OCI-LY7 (cell line): ENCODE measurements around the gene C1orf74. TPM values are rescaled to one million over a fixed set of nuclear protein-coding genes. Genes with fewer than 3 reads are reported as not detected.

Experiments used
- BruUV-seq: library from RNA; stranded (reverse); fragments of 400-500 nt; replicated peaks from 2 replicates; lab custom pipeline; 2021; lab: Mats Ljungman, UMichigan
- CTCF ChIA-PET: fragments of 300-600 bp; sonication (Branson Sonifier 250); formaldehyde crosslinking; loops from one replicate; lab custom pipeline; 2022; ENCODE audit warnings: antibody characterized with exemption; ENCODE audit not compliant: unreplicated experiment; lab: Charles Lee
- POLR2A ChIA-PET: fragments of 300-600 bp; sonication (Branson Sonifier 250); formaldehyde crosslinking; loops from one replicate; lab custom pipeline; 2022; ENCODE audit warnings: antibody characterized with exemption; lab: Charles Lee
- DNase-seq: peaks from one replicate; pipeline ENCODE4 v3.0.0-alpha.2; 2015; ENCODE audit warnings: low spot score
- H2AFZ ChIP-seq: fragments of 200-600 bp; sonication (generic), shearing (Covaris generic); 2 replicates; pipeline ENCODE4 v1.6.1; 2014; ENCODE audit warnings: mild to moderate bottlenecking, antibody characterized with exemption, low read length, moderate library complexity
- H3K27ac ChIP-seq: fragments of 200-600 bp; sonication (generic); 2 replicates; pipeline ENCODE4 v1.5.1; 2014; ENCODE audit warnings: mixed run types, low read depth, mild to moderate bottlenecking, moderate library complexity, low read length, inconsistent platforms; ENCODE audit not compliant: poor library complexity, severe bottlenecking
- H3K36me3 ChIP-seq: fragments of 200-600 bp; sonication (generic); 2 replicates; pipeline ENCODE4 v1.6.1; 2014; ENCODE audit warnings: mild to moderate bottlenecking, antibody characterized with exemption, low read length, moderate library complexity, mixed read lengths; ENCODE audit not compliant: insufficient read depth
- H3K4me1 ChIP-seq: fragments of 200-600 bp; sonication (generic); 2 replicates; pipeline ENCODE4 v1.5.1; 2014; ENCODE audit warnings: mild to moderate bottlenecking, low read length; ENCODE audit not compliant: insufficient read depth, poor library complexity, severe bottlenecking
- H3K4me2 ChIP-seq: fragments of 200-600 bp; sonication (generic); 2 replicates; pipeline ENCODE4 v1.6.1; 2014; ENCODE audit warnings: mild to moderate bottlenecking, low read length
- H3K4me3 ChIP-seq: fragments of 200-600 bp; sonication (generic); 2 replicates; pipeline ENCODE4 v1.5.1; 2014; ENCODE audit warnings: mild to moderate bottlenecking, low read depth, low read length; ENCODE audit not compliant: poor library complexity, severe bottlenecking
- H3K79me2 ChIP-seq: fragments of 200-600 bp; sonication (generic); 2 replicates; pipeline ENCODE4 v1.6.1; 2016; ENCODE audit warnings: low read depth, mild to moderate bottlenecking, low read length, moderate library complexity, mixed read lengths; ENCODE audit not compliant: insufficient read depth
- H3K9me2 ChIP-seq: fragments of 200-600 bp; sonication (generic); 2 replicates; pipeline ENCODE4 v1.6.1; 2016; ENCODE audit warnings: mild to moderate bottlenecking, low read length, mixed read lengths; ENCODE audit not compliant: insufficient read depth
- H3K9me3 ChIP-seq: fragments of 200-600 bp; sonication (generic); 2 replicates; pipeline ENCODE4 v1.6.1; 2014; ENCODE audit warnings: mild to moderate bottlenecking, mixed run types, low read length, mixed read lengths
- H4K20me1 ChIP-seq: fragments of 200-600 bp; sonication (generic); 2 replicates; pipeline ENCODE4 v1.6.1; 2014; ENCODE audit warnings: mild to moderate bottlenecking, antibody characterized with exemption, low read length, moderate library complexity, mixed read lengths; ENCODE audit not compliant: insufficient read depth
- CTCF ChIP-seq: fragments of 200-600 bp; sonication (generic); conservative IDR thresholded peaks from 2 replicates; pipeline ENCODE4 v1.5.1; 2014; ENCODE audit warnings: mild to moderate bottlenecking, antibody characterized with exemption, low read length, moderate library complexity, mixed read lengths
- EZH2phosphoT487 ChIP-seq: fragments of 200-600 bp; sonication (generic); IDR thresholded peaks from 2 replicates; pipeline ENCODE4 v1.6.1; 2018; ENCODE audit warnings: low read depth, borderline replicate concordance, mild to moderate bottlenecking, mixed run types, antibody characterized with exemption, low read length, moderate library complexity, mixed read lengths
- intact Hi-C: fragments of 100-400 bp; cut with micrococcal nuclease; formaldehyde crosslinking; loops from one replicate; pipeline ENCODE4 v1.10.0; 2022; ENCODE audit not compliant: unreplicated experiment
- total RNA-seq, 2 experiments: library from RNA; depleted of rRNA in 1 of 2; stranded (reverse); fragments of >200 nt in 1 of 2; shearing (Covaris generic) in 1 of 2; gene quantifications; 2 replicates each; pipeline ENCODE4 v1.2.3, GENCODE V29; 2014 to 2022

Gene C1orf74
- total RNA-seq, 2 experiments from 2014 or later, result 4.2 to 4.4 TPM

GRCh38 chr1:209803568-209803967 is 19.2 kb upstream of the C1orf74 start:
- POLR2A ChIA-PET, result no interaction called here

GRCh38 chr1:209802780-209803152 is 18.4 kb upstream of the C1orf74 start:
- Histone ChIP-seq H4K20me1 (no peaks in the 10 kb centered on the region), H3K9me2 (no peaks in the 10 kb centered on the region), H3K36me3 (no peaks in the 10 kb centered on the region), H3K4me2 (no peak overlapping the region), H3K4me3 (no peak overlapping the region), H3K79me2 (no peaks in the 10 kb centered on the region), H3K27ac (no peak overlapping the region), H2AFZ (no peak overlapping the region), H3K9me3 (no peaks in the 10 kb centered on the region), H3K4me1 (peaks cover 2% of the 10 kb centered on the region)
- intact Hi-C loops, result no loop called here
- no TSS peak for BruUV-seq
- no peak for TF ChIP-seq EZH2phosphoT487
- TF ChIP-seq CTCF, result no peak
- no peak for DNase-seq
- CTCF ChIA-PET, result no interaction called here
- POLR2A ChIA-PET, result no interaction called here

More at GRCh38 chr1:209803568-209803967, 19.2 kb upstream of the C1orf74 start:
- Histone ChIP-seq H3K79me2 (no peaks in the 10 kb centered on the region), H3K36me3 (no peaks in the 10 kb centered on the region), H3K4me3 (no peak overlapping the region), H3K4me2 (no peak overlapping the region), H3K27ac (no peak overlapping the region), H2AFZ (no peak overlapping the region), H4K20me1 (no peaks in the 10 kb centered on the region), H3K4me1 (no peaks in the 10 kb centered on the region), H3K9me2 (no peaks in the 10 kb centered on the region), H3K9me3 (no peaks in the 10 kb centered on the region)
- CTCF ChIA-PET, result no interaction called here
- intact Hi-C loops, result no loop called here
- no peak for TF ChIP-seq EZH2phosphoT487
- no peak for TF ChIP-seq CTCF
- no TSS peak for BruUV-seq
- no peak for DNase-seq

- Histone ChIP-seq H3K4me2 (no peak overlapping the region), H3K9me2 (no peaks in the 10 kb centered on the region), H3K36me3 (no peaks in the 10 kb centered on the region), H3K4me3 (no peak overlapping the region), H3K9me3 (no peaks in the 10 kb centered on the region), H2AFZ (no peak overlapping the region), H3K4me1 (peaks cover 7% of the 10 kb centered on the region), H4K20me1 (no peaks in the 10 kb centered on the region), H3K79me2 (no peaks in the 10 kb centered on the region), H3K27ac (no peak overlapping the region)
- POLR2A ChIA-PET, result interaction anchor here (0.6 to 2.1 kb wide), 2 partner anchors 22 to 128 kb away, joined by 3 to 6 read pairs; no protein-coding TSS in a partner anchor
- TF ChIP-seq EZH2phosphoT487 (no peak), CTCF (no peak)
- no TSS peak for BruUV-seq
- no peak for DNase-seq
- CTCF ChIA-PET, result no interaction called here
- intact Hi-C loops, result no loop called here
Measured at GRCh38 chr1:209802117-209802779, 17.9 kb upstream of the C1orf74 start.
